ENCODE results near the gene CACNA1S.

GRCh38 chr1:201083741-201084140, 28.5 kb downstream of the CACNA1S start:
- TF ChIP-seq, protein P1, sequence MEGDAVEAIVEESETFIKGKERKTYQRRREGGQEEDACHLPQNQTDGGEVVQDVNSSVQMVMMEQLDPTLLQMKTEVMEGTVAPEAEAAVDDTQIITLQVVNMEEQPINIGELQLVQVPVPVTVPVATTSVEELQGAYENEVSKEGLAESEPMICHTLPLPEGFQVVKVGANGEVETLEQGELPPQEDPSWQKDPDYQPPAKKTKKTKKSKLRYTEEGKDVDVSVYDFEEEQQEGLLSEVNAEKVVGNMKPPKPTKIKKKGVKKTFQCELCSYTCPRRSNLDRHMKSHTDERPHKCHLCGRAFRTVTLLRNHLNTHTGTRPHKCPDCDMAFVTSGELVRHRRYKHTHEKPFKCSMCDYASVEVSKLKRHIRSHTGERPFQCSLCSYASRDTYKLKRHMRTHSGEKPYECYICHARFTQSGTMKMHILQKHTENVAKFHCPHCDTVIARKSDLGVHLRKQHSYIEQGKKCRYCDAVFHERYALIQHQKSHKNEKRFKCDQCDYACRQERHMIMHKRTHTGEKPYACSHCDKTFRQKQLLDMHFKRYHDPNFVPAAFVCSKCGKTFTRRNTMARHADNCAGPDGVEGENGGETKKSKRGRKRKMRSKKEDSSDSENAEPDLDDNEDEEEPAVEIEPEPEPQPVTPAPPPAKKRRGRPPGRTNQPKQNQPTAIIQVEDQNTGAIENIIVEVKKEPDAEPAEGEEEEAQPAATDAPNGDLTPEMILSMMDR (IDR thresholded peaks at IDR 0.05; ENCODE audit: low read depth, low read length, poor library complexity, severe bottlenecking): no peak
- TF ChIP-seq EZH2phosphoT487 (IDR thresholded peaks at IDR 0.05; ENCODE audit: borderline replicate concordance, low read length): no peak
